GM18870 (cell line): ENCODE measurements around the gene CAMSAP1.
"Not testable (repeated sequence)": the region's sequence is repeated elsewhere in the genome, so short reads cannot be mapped to it uniquely, and the experiment has no call there.

Experiments
- ATAC-seq: cut with Tn5 transposase; IDR thresholded peaks from one replicate; pipeline ENCODE4 v1.9.1; 2021; ENCODE audit warnings: moderate library complexity; ENCODE audit not compliant: unreplicated experiment

The CAMSAP1 gene

GRCh38 chr9:135898634-135899407 is 8.5 kb downstream of the CAMSAP1 start:
- ATAC-seq = no peak

- no peak for ATAC-seq
These were observed 10.7 kb downstream of the CAMSAP1 start for GRCh38 chr9:135896626-135897025.

- ATAC-seq = no peak
These were observed 11.1 kb downstream of the CAMSAP1 start for GRCh38 chr9:135896205-135896604.

- no peak for ATAC-seq
These were observed 12.0 kb downstream of the CAMSAP1 start for GRCh38 chr9:135895202-135895848.

GRCh38 chr9:135893104-135893503 is 14.2 kb downstream of the CAMSAP1 start:
- ATAC-seq = no peak

- not testable (repeated sequence) for ATAC-seq
These were observed 15.0 kb downstream of the CAMSAP1 start for GRCh38 chr9:135892327-135892726.

- ATAC-seq = no peak
These were observed 16.2 kb downstream of the CAMSAP1 start for GRCh38 chr9:135891027-135891631.

GRCh38 chr9:135890190-135891026 is 16.9 kb downstream of the CAMSAP1 start:
- ATAC-seq = no peak

GRCh38 chr9:135889564-135890189 is 17.7 kb downstream of the CAMSAP1 start:
- ATAC-seq = no peak

- ATAC-seq = no peak
These were observed 18.5 kb downstream of the CAMSAP1 start for GRCh38 chr9:135888766-135889394.

GRCh38 chr9:135888126-135888765 is 19.1 kb downstream of the CAMSAP1 start:
- ATAC-seq = no peak

- no peak for ATAC-seq
These were observed 19.7 kb downstream of the CAMSAP1 start for GRCh38 chr9:135887585-135888050.

- ATAC-seq = no peak
These were observed 20.3 kb downstream of the CAMSAP1 start for GRCh38 chr9:135887021-135887507.

- ATAC-seq = no peak
These were observed 21.0 kb downstream of the CAMSAP1 start for GRCh38 chr9:135886147-135886981.

- no peak for ATAC-seq
These were observed 22.1 kb downstream of the CAMSAP1 start for GRCh38 chr9:135885100-135885853.

GRCh38 chr9:135884328-135885035 is 22.9 kb downstream of the CAMSAP1 start:
- ATAC-seq = no peak

GRCh38 chr9:135883410-135884089 is 23.8 kb downstream of the CAMSAP1 start:
- no peak for ATAC-seq
